Neural crest cell (in vitro differentiated cells): Measurements from ENCODE around the gene SLC9A2. TPM values are rescaled to one million over a fixed set of nuclear protein-coding genes. Genes with fewer than 3 reads are reported as not detected.

Experiments used
- DNase-seq: peaks from one replicate; pipeline ENCODE4 v3.0.0; 2021; ENCODE audit warnings: low read depth, mixed read lengths, low spot score
- H3K27ac Mint-ChIP-seq: one replicate; pipeline ENCODE4 v1.8.0; 2021; ENCODE audit warnings: mild to moderate bottlenecking, mixed read lengths; ENCODE audit not compliant: unreplicated experiment
- H3K27me3 Mint-ChIP-seq: 2 replicates; pipeline ENCODE4 v1.8.0; 2021; ENCODE audit warnings: low read depth, mild to moderate bottlenecking, mixed read lengths
- H3K36me3 Mint-ChIP-seq: 2 replicates; pipeline ENCODE4 v1.8.0; 2021; ENCODE audit warnings: low read depth, mild to moderate bottlenecking, mixed read lengths
- H3K4me1 Mint-ChIP-seq: 2 replicates; pipeline ENCODE4 v1.8.0; 2021; ENCODE audit warnings: mixed read lengths
- H3K4me3 Mint-ChIP-seq: one replicate; pipeline ENCODE4 v1.8.0; 2021; ENCODE audit warnings: mild to moderate bottlenecking, mixed read lengths
- H3K9me3 Mint-ChIP-seq: 2 replicates; pipeline ENCODE4 v1.8.0; 2021; ENCODE audit warnings: mixed read lengths
- total RNA-seq: library from RNA; stranded (reverse); gene quantifications from 2 replicates; pipeline ENCODE4 v1.2.1, GENCODE V29; 2021
- TF ChIP-seq, protein P1 (sequence below): fragments of 200-600 bp; sonication (generic); conservative IDR thresholded peaks from 2 replicates; pipeline ENCODE4 v1.5.0; 2021; ENCODE audit warnings: antibody characterized with exemption, mild to moderate bottlenecking

Gene SLC9A2
- total RNA-seq, 1 donor from 2014 or later: 0.09 TPM

DNA sequence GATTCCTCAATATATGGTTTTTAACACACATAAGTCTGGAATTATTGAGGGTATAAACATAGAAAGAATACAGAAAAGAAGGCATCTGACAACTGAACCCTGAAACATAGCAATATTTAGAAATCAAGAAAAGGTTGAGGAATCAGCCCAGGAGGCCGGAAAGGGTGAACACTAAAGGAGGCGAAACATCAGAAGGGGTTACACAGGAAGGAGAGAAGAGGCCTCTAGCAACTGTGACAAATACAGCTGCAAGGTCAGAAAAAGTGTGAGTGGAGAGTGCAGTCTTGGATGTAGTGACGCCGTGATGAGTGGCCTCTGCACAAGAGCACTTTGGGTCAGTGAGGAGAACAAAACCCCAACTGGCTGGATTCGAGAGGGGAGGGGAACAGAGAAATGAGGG lies 70.7 kb downstream of the SLC9A2 start:
- Mint-ChIP-seq H3K27me3 (no peaks in the 10 kb centered on the region), H3K27ac (no peak overlapping the region), H3K9me3 (no peaks in the 10 kb centered on the region), H3K4me3 (no peak overlapping the region), H3K4me1 (no peaks in the 10 kb centered on the region), H3K36me3 (no peaks in the 10 kb centered on the region)
- no peak for DNase-seq
- TF ChIP-seq, protein P1, sequence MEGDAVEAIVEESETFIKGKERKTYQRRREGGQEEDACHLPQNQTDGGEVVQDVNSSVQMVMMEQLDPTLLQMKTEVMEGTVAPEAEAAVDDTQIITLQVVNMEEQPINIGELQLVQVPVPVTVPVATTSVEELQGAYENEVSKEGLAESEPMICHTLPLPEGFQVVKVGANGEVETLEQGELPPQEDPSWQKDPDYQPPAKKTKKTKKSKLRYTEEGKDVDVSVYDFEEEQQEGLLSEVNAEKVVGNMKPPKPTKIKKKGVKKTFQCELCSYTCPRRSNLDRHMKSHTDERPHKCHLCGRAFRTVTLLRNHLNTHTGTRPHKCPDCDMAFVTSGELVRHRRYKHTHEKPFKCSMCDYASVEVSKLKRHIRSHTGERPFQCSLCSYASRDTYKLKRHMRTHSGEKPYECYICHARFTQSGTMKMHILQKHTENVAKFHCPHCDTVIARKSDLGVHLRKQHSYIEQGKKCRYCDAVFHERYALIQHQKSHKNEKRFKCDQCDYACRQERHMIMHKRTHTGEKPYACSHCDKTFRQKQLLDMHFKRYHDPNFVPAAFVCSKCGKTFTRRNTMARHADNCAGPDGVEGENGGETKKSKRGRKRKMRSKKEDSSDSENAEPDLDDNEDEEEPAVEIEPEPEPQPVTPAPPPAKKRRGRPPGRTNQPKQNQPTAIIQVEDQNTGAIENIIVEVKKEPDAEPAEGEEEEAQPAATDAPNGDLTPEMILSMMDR: no peak

DNA sequence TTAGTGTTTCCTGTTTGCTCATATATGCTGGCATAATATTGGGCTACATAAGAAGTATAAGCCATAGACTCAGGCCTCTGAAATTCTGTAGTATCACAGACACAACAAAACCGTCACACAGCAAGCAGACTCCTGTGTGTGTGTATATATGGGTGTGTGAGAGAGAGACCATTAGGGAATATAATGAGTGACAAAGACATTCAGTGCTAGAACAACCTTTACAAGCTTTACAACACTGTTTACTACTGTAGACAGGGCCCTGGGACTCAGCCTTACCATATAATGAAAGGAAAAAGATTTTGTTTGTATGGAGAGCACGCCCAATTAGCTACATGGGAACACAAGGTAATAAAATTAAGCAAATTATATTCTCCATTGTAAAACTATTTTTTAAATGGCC lies 77.1 kb downstream of the SLC9A2 start:
- TF ChIP-seq, protein P1: no peak
- H3K4me3 Mint-ChIP-seq: no peak overlapping the region
- no peaks in the 10 kb centered on the region for H3K4me1 Mint-ChIP-seq
- H3K27ac Mint-ChIP-seq: no peak overlapping the region
- no peaks in the 10 kb centered on the region for H3K27me3 Mint-ChIP-seq
- peaks cover 2% of the 10 kb centered on the region for H3K9me3 Mint-ChIP-seq
- DNase-seq: no peak
- no peaks in the 10 kb centered on the region for H3K36me3 Mint-ChIP-seq

DNA sequence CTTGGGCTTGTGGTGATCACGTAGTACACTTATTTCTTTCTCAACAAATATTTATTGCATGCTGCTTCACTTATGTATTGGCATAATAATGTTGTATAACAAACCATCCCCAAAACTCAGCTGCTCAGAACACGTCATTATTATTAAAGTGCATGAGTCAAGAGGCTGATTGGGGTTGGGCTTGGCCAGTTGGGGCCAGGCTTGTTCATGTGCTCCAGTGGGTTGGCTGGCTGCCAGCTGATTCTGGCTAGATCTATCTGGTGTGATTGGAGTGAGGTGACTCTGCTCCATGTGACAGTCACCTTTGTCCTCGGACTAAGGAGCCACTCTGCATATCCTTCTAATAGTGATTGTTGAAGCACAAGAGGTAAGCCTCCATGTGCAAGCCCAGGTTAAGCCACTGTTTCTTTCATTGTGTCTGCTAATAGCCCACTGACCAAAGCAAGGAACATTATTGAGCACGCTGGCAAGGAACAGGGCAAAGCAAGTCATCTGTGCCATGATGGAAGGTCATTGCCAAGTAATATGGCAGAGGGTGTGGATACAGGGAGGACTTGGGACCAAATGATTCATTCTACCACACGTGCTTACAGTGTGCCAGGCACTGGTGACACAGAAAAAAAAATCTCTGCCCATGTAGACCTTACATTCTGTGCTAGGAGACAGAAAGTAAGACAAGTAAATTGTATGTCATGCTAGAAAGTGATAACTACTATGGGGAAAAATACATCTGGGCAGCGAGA lies 79.2 kb downstream of the SLC9A2 start:
- TF ChIP-seq, protein P1: no peak
- Mint-ChIP-seq H3K36me3 (no peaks in the 10 kb centered on the region), H3K27ac (no peak overlapping the region), H3K27me3 (peaks cover 6% of the 10 kb centered on the region), H3K4me1 (no peaks in the 10 kb centered on the region), H3K4me3 (no peak overlapping the region), H3K9me3 (peaks cover 2% of the 10 kb centered on the region)
- DNase-seq: no peak

DNA sequence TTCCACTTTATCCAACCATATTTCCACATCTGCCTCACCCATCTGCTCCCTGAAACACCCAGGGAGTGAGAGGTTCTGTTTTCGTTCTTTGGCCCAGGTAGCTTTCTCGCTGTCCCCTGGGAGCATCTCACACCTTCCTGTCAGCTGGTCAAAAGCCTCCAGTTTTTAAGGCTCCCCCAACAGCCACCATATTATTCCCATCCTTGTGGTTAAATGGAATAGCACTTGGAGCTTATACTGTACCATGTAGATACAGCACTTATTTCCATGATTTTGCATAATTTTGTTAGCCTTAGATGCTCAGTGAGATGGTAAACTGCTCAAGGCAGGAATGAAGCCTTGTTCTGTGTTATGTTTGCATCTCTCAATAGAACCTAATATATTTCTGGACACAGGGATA lies 84.0 kb downstream of the SLC9A2 start:
- no peaks in the 10 kb centered on the region for H3K4me1 Mint-ChIP-seq
- TF ChIP-seq, protein P1: no peak

DNA sequence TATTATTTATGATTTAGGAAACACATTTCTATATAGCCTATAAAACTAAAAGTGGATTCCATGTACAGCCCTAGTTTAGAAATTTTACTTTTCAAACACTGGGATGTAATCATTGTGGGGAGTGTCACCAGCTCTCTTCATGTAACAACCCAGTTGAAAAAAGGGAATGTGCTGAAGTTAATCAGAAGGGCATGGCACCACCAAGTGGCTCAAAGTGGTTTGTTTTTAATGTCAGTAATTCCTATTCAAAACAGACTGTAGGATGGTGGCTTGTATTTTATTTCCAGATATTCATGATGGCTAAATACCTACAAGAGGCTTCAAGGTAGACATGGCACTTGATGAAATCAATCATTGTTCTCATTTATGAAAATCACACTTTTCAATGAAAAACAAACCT lies 84.4 kb downstream of the SLC9A2 start:
- Mint-ChIP-seq H3K36me3 (no peaks in the 10 kb centered on the region), H3K4me3 (no peak overlapping the region), H3K27ac (no peak overlapping the region), H3K9me3 (no peaks in the 10 kb centered on the region), H3K4me1 (no peaks in the 10 kb centered on the region), H3K27me3 (peaks cover 6% of the 10 kb centered on the region)
- TF ChIP-seq, protein P1: peak; percentile 66
- no peak for DNase-seq

More for the DNA sequence above, 84.0 kb downstream of the SLC9A2 start:
- peaks cover 2% of the 10 kb centered on the region for H3K9me3 Mint-ChIP-seq
- no peak overlapping the region for H3K27ac Mint-ChIP-seq
- no peak for DNase-seq
- no peak overlapping the region for H3K4me3 Mint-ChIP-seq
- no peaks in the 10 kb centered on the region for H3K36me3 Mint-ChIP-seq
- peaks cover 6% of the 10 kb centered on the region for H3K27me3 Mint-ChIP-seq
